T-cell (primary cell): Measurements from ENCODE around the gene PBX4. TPM values are rescaled to one million over a fixed set of nuclear protein-coding genes. Genes with fewer than 3 reads are reported as not detected.

Experiments used
- ATAC-seq, 4 experiments: fragments of 200-7000 bp in 3 of 4; fragments of 150-1000 bp in 1 of 4; cut with Tn5 transposase; replicated peaks in 1 of 4; 1 replicate in 3 of 4; 2 replicates in 1 of 4; pipeline ENCODE4 v1.10.0; 2021; ENCODE audit warnings: moderate library complexity in 3 of 4, mild to moderate bottlenecking in 2 of 4, moderate number of reproducible peaks in 1 of 4
- CTCF ChIA-PET, 2 donors: fragments of 300-600 bp; sonication (Branson Sonifier 250); formaldehyde crosslinking; loops; one replicate each; lab custom pipeline; 2022; ENCODE audit warnings: antibody characterized with exemption in 2 of 2; lab: Charles Lee
- POLR2A ChIA-PET, 2 donors: fragments of 300-600 bp; sonication (Branson Sonifier 250); formaldehyde crosslinking; loops; one replicate each; lab custom pipeline; 2022; ENCODE audit warnings: antibody characterized with exemption in 2 of 2; lab: Charles Lee
- DNase-seq, 35 experiments: peaks; one replicate each; pipeline versions ENCODE4 v3.0.0 to v3.0.0-alpha.2; 2013 to 2023
- H3K27ac ChIP-seq: one replicate; pipeline ENCODE4 v1.5.1; 2013; ENCODE audit warnings: low read length
- H3K27me3 ChIP-seq, 2 experiments: replicated peaks in 1 of 2; 1 replicate in 1 of 2; 2 replicates in 1 of 2; pipeline versions ENCODE4 v1.6.1 to v1.7.0; 2013; ENCODE audit warnings: low read length in 1 of 2, mixed read lengths in 1 of 2; ENCODE audit not compliant: control insufficient read depth in 2 of 2, insufficient read depth in 2 of 2; ENCODE audit errors: extremely low read depth in 1 of 2
- H3K36me3 ChIP-seq, 2 donors: 1 replicate in 1 of 2; 2 replicates in 1 of 2; pipeline versions ENCODE4 v1.6.1 to v1.7.0; 2013; ENCODE audit warnings: low read length in 1 of 2; ENCODE audit not compliant: control insufficient read depth in 2 of 2, insufficient read depth in 1 of 2; ENCODE audit errors: extremely low read depth in 1 of 2
- H3K4me1 ChIP-seq, 2 experiments: 1 replicate in 1 of 2; 2 replicates in 1 of 2; pipeline versions ENCODE4 v1.6.1 to v1.7.0; 2013; ENCODE audit warnings: low read length in 2 of 2, mixed read lengths in 1 of 2; ENCODE audit not compliant: insufficient read depth in 2 of 2, control insufficient read depth in 1 of 2; ENCODE audit errors: extremely low read depth in 1 of 2
- H3K4me3 ChIP-seq, 2 donors: 1 replicate in 1 of 2; 2 replicates in 1 of 2; pipeline versions ENCODE4 v1.5.1 to v1.7.0; 2013; ENCODE audit warnings: mild to moderate bottlenecking in 2 of 2, low read length in 1 of 2, moderate library complexity in 1 of 2; ENCODE audit not compliant: control insufficient read depth in 1 of 2; ENCODE audit errors: extremely low read depth in 1 of 2
- H3K9me3 ChIP-seq: 2 replicates; pipeline ENCODE4 v1.7.0; 2013
- H3K27ac Mint-ChIP-seq, 2 donors: one replicate each; pipeline ENCODE4 v1.8.0; 2020 to 2021; ENCODE audit warnings: mild to moderate bottlenecking in 2 of 2, mixed read lengths in 2 of 2
- H3K27me3 Mint-ChIP-seq, 2 donors: one replicate each; pipeline ENCODE4 v1.8.0; 2021 to 2022; ENCODE audit warnings: mixed read lengths in 2 of 2
- H3K36me3 Mint-ChIP-seq: one replicate; pipeline ENCODE4 v1.8.0; 2021; ENCODE audit warnings: mixed read lengths
- H3K4me1 Mint-ChIP-seq, 3 donors: one replicate each; pipeline ENCODE4 v1.8.0; 2020 to 2022; ENCODE audit warnings: mixed read lengths in 3 of 3, mild to moderate bottlenecking in 1 of 3
- H3K4me3 Mint-ChIP-seq, 3 donors: one replicate each; pipeline ENCODE4 v1.8.0; 2020 to 2022; ENCODE audit warnings: mild to moderate bottlenecking in 3 of 3, mixed read lengths in 3 of 3, moderate library complexity in 3 of 3
- H3K9me3 Mint-ChIP-seq, 3 donors: one replicate each; pipeline ENCODE4 v1.8.0; 2020 to 2022; ENCODE audit warnings: mixed read lengths in 3 of 3
- WGBS: methylation state at CpG from one replicate; pipeline ENCODE4 v1.1.5; 2013; ENCODE audit warnings: missing lambda C conversion rate; ENCODE audit not compliant: insufficient coverage; 5-methylcytosine and 5-hydroxymethylcytosine counted together
- total RNA-seq, 35 experiments: library from RNA in 6 of 35; stranded (reverse) in 6 of 35; fragments of 120-200 nt in 1 of 35; gene quantifications; one replicate each; pipeline versions ENCODE4 v1.2.1 to v1.2.4 and lab custom pipeline; 2013 to 2026

The PBX4 gene
- total RNA-seq, 5 donors from 2014 or later (not counting 1 experiment from before 2014, with no cell fraction given) = 40.9 to 48.3 (median 42.7) TPM

- DNase-seq = no peak
- WGBS = 94% methylated on average over 19 of the region's 26 CpGs
- H3K4me1 Mint-ChIP-seq = peaks cover 21 to 27% (median 23%) of the 10 kb centered on the region in 3 donors
- peaks cover 32% of the 10 kb centered on the region for H3K36me3 Mint-ChIP-seq
- H3K9me3 Mint-ChIP-seq = no peaks in the 10 kb centered on the region
- H3K36me3 ChIP-seq = peaks cover 3 to 20% of the 10 kb centered on the region in 2 donors
- H3K27me3 Mint-ChIP-seq = no peaks in the 10 kb centered on the region
- H3K27ac Mint-ChIP-seq = peak overlapping the region in 1 of 2 donors; percentile 15
- H3K4me3 ChIP-seq = no peak overlapping the region
- no peak overlapping the region for H3K27ac ChIP-seq
- peaks cover 7 to 19% of the 10 kb centered on the region in 2 experiments for H3K4me1 ChIP-seq
- CTCF ChIA-PET = no interaction called here
- no peak for ATAC-seq
- no peak overlapping the region for H3K4me3 Mint-ChIP-seq
- POLR2A ChIA-PET = no interaction called here
- H3K9me3 ChIP-seq = no peaks in the 10 kb centered on the region
- H3K27me3 ChIP-seq = no peaks in the 10 kb centered on the region
Observed at GRCh38 chr19:19561946-19562664, 56.4 kb downstream of the PBX4 start.

- no peaks in the 10 kb centered on the region for H3K27me3 Mint-ChIP-seq
- peak overlapping the region in 1 of 3 donors; percentile 30 for H3K4me3 Mint-ChIP-seq
- peaks cover 28% of the 10 kb centered on the region for H3K36me3 Mint-ChIP-seq
Observed at GRCh38 chr19:19559931-19560330, 58.6 kb downstream of the PBX4 start.

GRCh38 chr19:19558636-19559035 lies 59.9 kb downstream of the PBX4 start:
- H3K36me3 ChIP-seq = peaks cover 3 to 9% of the 10 kb centered on the region in 2 donors
- ChIA-PET POLR2A (no interaction called here), CTCF (no interaction called here)
- no peaks in the 10 kb centered on the region for H3K27me3 ChIP-seq
- no peaks in the 10 kb centered on the region for H3K27me3 Mint-ChIP-seq
- no peak overlapping the region for H3K27ac ChIP-seq
- H3K4me1 ChIP-seq = peaks cover 7 to 29% of the 10 kb centered on the region in 2 experiments
- no peaks in the 10 kb centered on the region for H3K9me3 Mint-ChIP-seq
- no peak overlapping the region for H3K4me3 ChIP-seq
- peaks cover 25 to 27% (median 26%) of the 10 kb centered on the region in 3 donors for H3K4me1 Mint-ChIP-seq
- H3K4me3 Mint-ChIP-seq = peak overlapping the region in 1 of 3 donors; percentile 42
- H3K36me3 Mint-ChIP-seq = peaks cover 19% of the 10 kb centered on the region
- DNase-seq (no peak), ATAC-seq (no peak)
- H3K9me3 ChIP-seq = no peaks in the 10 kb centered on the region
- H3K27ac Mint-ChIP-seq = no peak overlapping the region
- WGBS = 96% methylated on average over 15 of the region's 16 CpGs

More at GRCh38 chr19:19559931-19560330, 58.6 kb downstream of the PBX4 start:
- POLR2A ChIA-PET = no interaction called here
- DNase-seq (peak in 2 of 35 experiments; percentile 27), ATAC-seq (peak; percentile 46 to 71 (median 55))
- H3K27ac Mint-ChIP-seq = peak overlapping the region; percentile 58 to 63
- CTCF ChIA-PET = interaction anchor here in 1 of 2 donors (0.7 kb wide), 1 partner anchor 44 kb away, joined by 3 read pairs; no protein-coding TSS in a partner anchor
- H3K9me3 Mint-ChIP-seq = no peaks in the 10 kb centered on the region
- Histone ChIP-seq H3K4me3 (no peak overlapping the region), H3K27me3 (no peaks in the 10 kb centered on the region), H3K9me3 (no peaks in the 10 kb centered on the region), H3K36me3 (peaks cover 3 to 14% of the 10 kb centered on the region in 2 donors), H3K27ac (peak overlapping the region; percentile 23), H3K4me1 (peaks cover 7 to 20% of the 10 kb centered on the region in 2 experiments)
- 75% methylated on average over 3 of the region's 4 CpGs for WGBS
- H3K4me1 Mint-ChIP-seq = peaks cover 21 to 27% (median 23%) of the 10 kb centered on the region in 3 donors

- Mint-ChIP-seq H3K27ac (no peak overlapping the region), H3K4me3 (no peak overlapping the region), H3K4me1 (peaks cover 23 to 27% (median 25%) of the 10 kb centered on the region in 3 donors), H3K27me3 (no peaks in the 10 kb centered on the region), H3K36me3 (peaks cover 19% of the 10 kb centered on the region), H3K9me3 (no peaks in the 10 kb centered on the region)
- peaks cover 0 to 9% of the 10 kb centered on the region in 2 donors for H3K36me3 ChIP-seq
- no peaks in the 10 kb centered on the region for H3K9me3 ChIP-seq
- POLR2A ChIA-PET = no interaction called here
- no peak overlapping the region for H3K27ac ChIP-seq
- no peak for ATAC-seq
- no peak for DNase-seq
- no peak overlapping the region for H3K4me3 ChIP-seq
- CTCF ChIA-PET = no interaction called here
- peaks cover 7 to 24% of the 10 kb centered on the region in 2 experiments for H3K4me1 ChIP-seq
- H3K27me3 ChIP-seq = no peaks in the 10 kb centered on the region
- WGBS = 87% methylated on average over 15 of the region's 15 CpGs
Observed at GRCh38 chr19:19558055-19558454, 60.4 kb downstream of the PBX4 start.

- Histone ChIP-seq H3K36me3 (no peaks in the 10 kb centered on the region), H3K27ac (no peak overlapping the region), H3K9me3 (no peaks in the 10 kb centered on the region), H3K4me1 (peaks cover 2 to 11% of the 10 kb centered on the region in 2 experiments), H3K27me3 (peaks cover 0 to 12% of the 10 kb centered on the region in 2 experiments), H3K4me3 (no peak overlapping the region)
- WGBS = 78% methylated on average over 23 of the region's 34 CpGs
- peak; percentile 53 to 68 (median 57) for ATAC-seq
- no peaks in the 10 kb centered on the region for H3K9me3 Mint-ChIP-seq
- POLR2A ChIA-PET = no interaction called here
- DNase-seq = peak in 23 of 35 experiments; percentile 22 to 70 (median 39)
- H3K27ac Mint-ChIP-seq = no peak overlapping the region
- peaks cover 9 to 11% (median 10%) of the 10 kb centered on the region in 3 donors for H3K4me1 Mint-ChIP-seq
- H3K27me3 Mint-ChIP-seq = no peaks in the 10 kb centered on the region
- no peak overlapping the region for H3K4me3 Mint-ChIP-seq
- CTCF ChIA-PET = interaction anchor here (0.5 to 1.2 kb wide), 8 partner anchors 12 to 400 kb away, joined by 3 to 6 read pairs (median 4); no protein-coding TSS in a partner anchor
- H3K36me3 Mint-ChIP-seq = peaks cover 8% of the 10 kb centered on the region
Observed at GRCh38 chr19:19554074-19555023, 64.1 kb downstream of the PBX4 start.

- Mint-ChIP-seq H3K4me3 (no peak overlapping the region), H3K9me3 (no peaks in the 10 kb centered on the region), H3K36me3 (peaks cover 2% of the 10 kb centered on the region), H3K27ac (no peak overlapping the region), H3K27me3 (no peaks in the 10 kb centered on the region), H3K4me1 (peaks cover 3 to 5% (median 3%) of the 10 kb centered on the region in 3 donors)
- WGBS = 88% methylated on average over 7 of the region's 10 CpGs
- ChIA-PET POLR2A (no interaction called here), CTCF (interaction anchor here (0.6 to 1.2 kb wide), 7 partner anchors 13 to 400 kb away, joined by 3 to 6 read pairs (median 4); no protein-coding TSS in a partner anchor)
- no peak overlapping the region for H3K4me3 ChIP-seq
- no peak overlapping the region for H3K27ac ChIP-seq
- H3K9me3 ChIP-seq = no peaks in the 10 kb centered on the region
- ATAC-seq = no peak
- DNase-seq = no peak
- H3K36me3 ChIP-seq = no peaks in the 10 kb centered on the region
- peaks cover 0 to 17% of the 10 kb centered on the region in 2 experiments for H3K27me3 ChIP-seq
- H3K4me1 ChIP-seq = peaks cover 0 to 10% of the 10 kb centered on the region in 2 experiments
Observed at GRCh38 chr19:19553670-19554069, 64.8 kb downstream of the PBX4 start.
